ENCODE measurements around the gene HOOK2. TPM values are rescaled to one million over a fixed set of nuclear protein-coding genes. Genes with fewer than 3 reads are reported as not detected.

HOOK2 gene
- total and polyA plus RNA-seq, 9 of the 15 experiments (the other 6 are each of a cell fraction or from before 2014, with no cell fraction given): 1.3 to 17.2 (median 9.9) TPM

DNA sequence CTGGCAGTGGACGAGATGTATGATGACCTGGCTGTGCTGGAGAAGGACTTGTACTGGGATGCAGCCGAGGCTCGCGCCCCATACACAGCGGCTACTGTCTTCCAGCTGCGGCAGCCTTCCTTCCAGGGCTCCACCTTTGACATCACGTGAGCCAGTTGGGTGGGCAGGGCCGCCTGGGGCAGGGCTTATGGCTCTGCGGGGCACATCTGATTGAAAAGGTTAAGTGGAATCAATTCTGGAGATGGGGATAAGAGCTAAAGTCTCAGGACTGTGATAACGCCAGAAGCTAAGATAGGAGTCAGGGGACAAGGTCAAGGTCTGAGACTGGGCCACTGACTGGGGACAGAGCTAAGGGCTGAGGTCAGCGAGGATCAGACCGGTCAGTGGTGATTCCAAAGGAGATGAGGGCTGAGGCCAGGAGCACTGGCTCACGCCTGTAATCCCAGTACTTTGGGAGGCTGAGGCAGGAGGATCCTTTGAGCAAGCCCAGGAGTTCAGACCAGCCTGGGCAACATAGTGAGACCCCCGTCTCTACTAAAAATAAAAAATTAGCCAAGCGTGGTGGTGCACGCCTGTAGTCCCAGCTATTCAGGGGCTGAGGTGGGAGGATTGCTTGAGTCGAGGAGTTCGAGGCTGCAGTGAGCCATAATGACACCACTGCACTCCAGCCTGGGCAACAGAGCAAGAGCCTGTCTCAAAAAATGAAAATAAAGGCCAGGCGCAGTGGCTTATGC lies 19.0 kb downstream of the HOOK2 start (continued):
- TF ChIP-seq, protein P1, sequence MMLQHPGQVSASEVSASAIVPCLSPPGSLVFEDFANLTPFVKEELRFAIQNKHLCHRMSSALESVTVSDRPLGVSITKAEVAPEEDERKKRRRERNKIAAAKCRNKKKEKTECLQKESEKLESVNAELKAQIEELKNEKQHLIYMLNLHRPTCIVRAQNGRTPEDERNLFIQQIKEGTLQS (IDR thresholded peaks at IDR 0.05): no peak
- TF ChIP-seq, protein P1 (CRISPR knock-in tag; conservative IDR thresholded peaks at IDR 0.05): no peak
- TF ChIP-seq DACH1 (IDR thresholded peaks at IDR 0.05; ENCODE audit: partially characterized antibody): no peak
- TF ChIP-seq ZNF184 (CRISPR knock-in tag; IDR thresholded peaks at IDR 0.05): no peak
- TF ChIP-seq, protein P2, sequence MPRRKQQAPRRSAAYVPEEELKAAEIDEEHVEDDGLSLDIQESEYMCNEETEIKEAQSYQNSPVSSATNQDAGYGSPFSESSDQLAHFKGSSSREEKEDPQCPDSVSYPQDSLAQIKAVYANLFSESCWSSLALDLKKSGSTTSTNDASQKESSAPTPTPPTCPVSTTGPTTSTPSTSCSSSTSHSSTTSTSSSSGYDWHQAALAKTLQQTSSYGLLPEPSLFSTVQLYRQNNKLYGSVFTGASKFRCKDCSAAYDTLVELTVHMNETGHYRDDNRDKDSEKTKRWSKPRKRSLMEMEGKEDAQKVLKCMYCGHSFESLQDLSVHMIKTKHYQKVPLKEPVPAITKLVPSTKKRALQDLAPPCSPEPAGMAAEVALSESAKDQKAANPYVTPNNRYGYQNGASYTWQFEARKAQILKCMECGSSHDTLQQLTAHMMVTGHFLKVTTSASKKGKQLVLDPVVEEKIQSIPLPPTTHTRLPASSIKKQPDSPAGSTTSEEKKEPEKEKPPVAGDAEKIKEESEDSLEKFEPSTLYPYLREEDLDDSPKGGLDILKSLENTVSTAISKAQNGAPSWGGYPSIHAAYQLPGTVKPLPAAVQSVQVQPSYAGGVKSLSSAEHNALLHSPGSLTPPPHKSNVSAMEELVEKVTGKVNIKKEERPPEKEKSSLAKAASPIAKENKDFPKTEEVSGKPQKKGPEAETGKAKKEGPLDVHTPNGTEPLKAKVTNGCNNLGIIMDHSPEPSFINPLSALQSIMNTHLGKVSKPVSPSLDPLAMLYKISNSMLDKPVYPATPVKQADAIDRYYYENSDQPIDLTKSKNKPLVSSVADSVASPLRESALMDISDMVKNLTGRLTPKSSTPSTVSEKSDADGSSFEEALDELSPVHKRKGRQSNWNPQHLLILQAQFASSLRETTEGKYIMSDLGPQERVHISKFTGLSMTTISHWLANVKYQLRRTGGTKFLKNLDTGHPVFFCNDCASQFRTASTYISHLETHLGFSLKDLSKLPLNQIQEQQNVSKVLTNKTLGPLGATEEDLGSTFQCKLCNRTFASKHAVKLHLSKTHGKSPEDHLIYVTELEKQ (CRISPR knock-in tag; IDR thresholded peaks at IDR 0.05): no peak
- TF ChIP-seq, protein P3, sequence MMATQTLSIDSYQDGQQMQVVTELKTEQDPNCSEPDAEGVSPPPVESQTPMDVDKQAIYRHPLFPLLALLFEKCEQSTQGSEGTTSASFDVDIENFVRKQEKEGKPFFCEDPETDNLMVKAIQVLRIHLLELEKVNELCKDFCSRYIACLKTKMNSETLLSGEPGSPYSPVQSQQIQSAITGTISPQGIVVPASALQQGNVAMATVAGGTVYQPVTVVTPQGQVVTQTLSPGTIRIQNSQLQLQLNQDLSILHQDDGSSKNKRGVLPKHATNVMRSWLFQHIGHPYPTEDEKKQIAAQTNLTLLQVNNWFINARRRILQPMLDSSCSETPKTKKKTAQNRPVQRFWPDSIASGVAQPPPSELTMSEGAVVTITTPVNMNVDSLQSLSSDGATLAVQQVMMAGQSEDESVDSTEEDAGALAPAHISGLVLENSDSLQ (IDR thresholded peaks at IDR 0.05): no peak
- no peak for TF ChIP-seq ZFX (CRISPR knock-in tag; IDR thresholded peaks at IDR 0.05)
- no peak for TF ChIP-seq PCBP2 (IDR thresholded peaks at IDR 0.05; ENCODE audit: low read depth, low read length, poor library complexity, severe bottlenecking)
- TF ChIP-seq, protein P4, sequence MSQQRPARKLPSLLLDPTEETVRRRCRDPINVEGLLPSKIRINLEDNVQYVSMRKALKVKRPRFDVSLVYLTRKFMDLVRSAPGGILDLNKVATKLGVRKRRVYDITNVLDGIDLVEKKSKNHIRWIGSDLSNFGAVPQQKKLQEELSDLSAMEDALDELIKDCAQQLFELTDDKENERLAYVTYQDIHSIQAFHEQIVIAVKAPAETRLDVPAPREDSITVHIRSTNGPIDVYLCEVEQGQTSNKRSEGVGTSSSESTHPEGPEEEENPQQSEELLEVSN (IDR thresholded peaks at IDR 0.05; ENCODE audit: borderline replicate concordance in 1 of 2, extremely low read depth in 1 of 2, insufficient read depth in 1 of 2, insufficient read length in 1 of 2, low read depth in 1 of 2, low read length in 1 of 2, poor library complexity in 1 of 2, severe bottlenecking in 1 of 2): no peak
- TF ChIP-seq, protein P5, sequence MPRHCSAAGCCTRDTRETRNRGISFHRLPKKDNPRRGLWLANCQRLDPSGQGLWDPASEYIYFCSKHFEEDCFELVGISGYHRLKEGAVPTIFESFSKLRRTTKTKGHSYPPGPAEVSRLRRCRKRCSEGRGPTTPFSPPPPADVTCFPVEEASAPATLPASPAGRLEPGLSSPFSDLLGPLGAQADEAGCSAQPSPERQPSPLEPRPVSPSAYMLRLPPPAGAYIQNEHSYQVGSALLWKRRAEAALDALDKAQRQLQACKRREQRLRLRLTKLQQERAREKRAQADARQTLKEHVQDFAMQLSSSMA (CRISPR knock-in tag; IDR thresholded peaks at IDR 0.05): no peak
- TF ChIP-seq NCOR1 (IDR thresholded peaks at IDR 0.05): no peak
- TF ChIP-seq, protein P6, sequence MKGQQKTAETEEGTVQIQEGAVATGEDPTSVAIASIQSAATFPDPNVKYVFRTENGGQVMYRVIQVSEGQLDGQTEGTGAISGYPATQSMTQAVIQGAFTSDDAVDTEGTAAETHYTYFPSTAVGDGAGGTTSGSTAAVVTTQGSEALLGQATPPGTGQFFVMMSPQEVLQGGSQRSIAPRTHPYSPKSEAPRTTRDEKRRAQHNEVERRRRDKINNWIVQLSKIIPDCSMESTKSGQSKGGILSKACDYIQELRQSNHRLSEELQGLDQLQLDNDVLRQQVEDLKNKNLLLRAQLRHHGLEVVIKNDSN (CRISPR knock-in tag; IDR thresholded peaks at IDR 0.05): peak; percentile 78
- TF ChIP-seq ELF1 (tag; IDR thresholded peaks at IDR 0.05): no peak
- no peak for TF ChIP-seq SMAD2 (IDR thresholded peaks at IDR 0.05; ENCODE audit: low read depth, low read length)
- TF ChIP-seq FOXA1 (IDR thresholded peaks at IDR 0.05; ENCODE audit: borderline replicate concordance): no peak
- no peak for TF ChIP-seq SETDB1 (IDR thresholded peaks at IDR 0.05; ENCODE audit: low read length)
- TF ChIP-seq ZNF3 (CRISPR knock-in tag; IDR thresholded peaks at IDR 0.05): no peak
- TF ChIP-seq DNMT1 (IDR thresholded peaks at IDR 0.05): no peak
- no peak for TF ChIP-seq CHCHD3 (CRISPR knock-in tag; IDR thresholded peaks at IDR 0.05)
- no peak for TF ChIP-seq ZNF174 (CRISPR knock-in tag; IDR thresholded peaks at IDR 0.05)
- TF ChIP-seq ZSCAN32 (CRISPR knock-in tag; IDR thresholded peaks at IDR 0.05): no peak
